Heart left ventricle (tissue), 13 donors: ENCODE data around the gene SHC3.

ENCODE experiments used
- POLR2A ChIP-seq, 2 donors: fragments of 450-650 bp; IDR thresholded peaks; one replicate each; pipeline ENCODE4 v1.6.1; 2017; ENCODE audit warnings: antibody characterized with exemption in 2 of 2, mild to moderate bottlenecking in 2 of 2, moderate library complexity in 2 of 2
- TF ChIP-seq, protein P1 (sequence below), 12 donors: fragments of 200-600 bp; sonication (generic) in 4 of 12; IDR thresholded peaks; one replicate each; pipeline versions ENCODE4 v1.5.0 to v1.8.0; 2018 to 2022; ENCODE audit warnings: antibody characterized with exemption in 12 of 12, mild to moderate bottlenecking in 5 of 12
- donor health status: ischemic (EF 13 %, LVEDD 7.1; RV severe dilation, severe dysfunction).
- donor health status: DM: no; HTN: yes; CAD: no.
- donor health status: DM: no; HTN: no; CAD: no.
- donor health status: ischemic (EF 25% LVEDD 6.9; RV normal size, moderate dysfunction).
- donor health status: ischemic (EF 25% LVEDD 5.7; RV mildly dilated, moderate dysfunction).
- donor health status: ischemic (EF 35%, LVEDD 5.7; RV mildly dilated, moderate dysfunction).
- donor health status: nonischemic (EF 11% LVEDD 7.7; RV severe dilation, severe dysfunction).
- donor health status: DM: yes; HTN: yes; CAD: no.
- donor health status: PGD.
- donor health status: ischemic (EF 29% LVEDD 5.4; RV normal size, mild dysfunction).
- donor health status: nonischemic (EF 23%, LVEDD 6.1; RV moderate dilation, normal function).

DNA sequence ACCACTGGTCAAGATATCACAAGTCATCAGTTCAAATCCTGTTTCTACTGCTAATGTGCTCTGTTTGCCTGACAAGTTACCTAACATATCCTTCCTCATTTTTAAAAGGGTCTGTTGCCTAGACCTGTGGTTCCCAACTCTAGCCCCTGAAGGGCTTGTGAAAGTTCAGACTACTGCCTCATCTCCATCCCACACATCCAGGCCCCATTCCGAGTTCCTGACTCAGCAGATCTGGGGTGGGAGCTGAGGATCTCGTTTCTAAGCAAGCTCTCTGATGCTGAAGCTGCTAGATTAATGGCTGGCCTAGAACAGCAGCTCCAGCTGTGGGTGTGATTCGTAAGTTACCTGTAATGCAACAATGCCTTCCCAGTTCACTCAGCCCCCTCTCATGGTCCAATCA, 154.9 kb downstream of the SHC3 start:
- TF ChIP-seq POLR2A (IDR thresholded peaks at IDR 0.05) = no peak
- TF ChIP-seq, protein P1, sequence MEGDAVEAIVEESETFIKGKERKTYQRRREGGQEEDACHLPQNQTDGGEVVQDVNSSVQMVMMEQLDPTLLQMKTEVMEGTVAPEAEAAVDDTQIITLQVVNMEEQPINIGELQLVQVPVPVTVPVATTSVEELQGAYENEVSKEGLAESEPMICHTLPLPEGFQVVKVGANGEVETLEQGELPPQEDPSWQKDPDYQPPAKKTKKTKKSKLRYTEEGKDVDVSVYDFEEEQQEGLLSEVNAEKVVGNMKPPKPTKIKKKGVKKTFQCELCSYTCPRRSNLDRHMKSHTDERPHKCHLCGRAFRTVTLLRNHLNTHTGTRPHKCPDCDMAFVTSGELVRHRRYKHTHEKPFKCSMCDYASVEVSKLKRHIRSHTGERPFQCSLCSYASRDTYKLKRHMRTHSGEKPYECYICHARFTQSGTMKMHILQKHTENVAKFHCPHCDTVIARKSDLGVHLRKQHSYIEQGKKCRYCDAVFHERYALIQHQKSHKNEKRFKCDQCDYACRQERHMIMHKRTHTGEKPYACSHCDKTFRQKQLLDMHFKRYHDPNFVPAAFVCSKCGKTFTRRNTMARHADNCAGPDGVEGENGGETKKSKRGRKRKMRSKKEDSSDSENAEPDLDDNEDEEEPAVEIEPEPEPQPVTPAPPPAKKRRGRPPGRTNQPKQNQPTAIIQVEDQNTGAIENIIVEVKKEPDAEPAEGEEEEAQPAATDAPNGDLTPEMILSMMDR (IDR thresholded peaks at IDR 0.05) = no peak
